ENCODE data around the gene OTUD7B.

OTUD7B gene

DNA sequence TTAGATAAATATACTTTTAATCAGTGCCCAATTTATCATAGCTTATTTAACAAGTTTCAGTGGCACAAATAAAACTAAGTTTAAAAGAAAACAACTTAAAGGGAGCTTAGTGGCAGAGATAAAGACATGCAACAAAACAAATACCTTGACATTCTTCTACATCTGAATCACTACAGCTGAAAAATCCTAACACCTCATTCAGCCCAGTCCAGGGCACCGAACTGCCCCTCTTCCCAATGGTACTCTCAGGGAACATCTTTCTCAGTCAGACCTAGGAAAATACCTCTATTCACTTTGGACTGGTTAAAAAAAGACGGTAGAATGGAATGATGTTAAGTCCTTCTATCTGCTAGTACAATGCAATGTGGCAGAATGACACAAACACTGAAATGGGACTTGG, 8.3 kb downstream of the OTUD7B start:
- Histone ChIP-seq H3K4me3 (replicated peaks; ENCODE audit: low read depth, low read length) (no peak overlapping the region), H3K27me3 (replicated peaks; ENCODE audit: control insufficient read depth, insufficient read depth, low read length) (no peaks in the 10 kb centered on the region), H3K36me3 (ENCODE audit: control insufficient read depth, insufficient read depth, low read length) (no peaks in the 10 kb centered on the region; the same call in 1 of the 2 replicates)
- TF ChIP-seq, protein P1, sequence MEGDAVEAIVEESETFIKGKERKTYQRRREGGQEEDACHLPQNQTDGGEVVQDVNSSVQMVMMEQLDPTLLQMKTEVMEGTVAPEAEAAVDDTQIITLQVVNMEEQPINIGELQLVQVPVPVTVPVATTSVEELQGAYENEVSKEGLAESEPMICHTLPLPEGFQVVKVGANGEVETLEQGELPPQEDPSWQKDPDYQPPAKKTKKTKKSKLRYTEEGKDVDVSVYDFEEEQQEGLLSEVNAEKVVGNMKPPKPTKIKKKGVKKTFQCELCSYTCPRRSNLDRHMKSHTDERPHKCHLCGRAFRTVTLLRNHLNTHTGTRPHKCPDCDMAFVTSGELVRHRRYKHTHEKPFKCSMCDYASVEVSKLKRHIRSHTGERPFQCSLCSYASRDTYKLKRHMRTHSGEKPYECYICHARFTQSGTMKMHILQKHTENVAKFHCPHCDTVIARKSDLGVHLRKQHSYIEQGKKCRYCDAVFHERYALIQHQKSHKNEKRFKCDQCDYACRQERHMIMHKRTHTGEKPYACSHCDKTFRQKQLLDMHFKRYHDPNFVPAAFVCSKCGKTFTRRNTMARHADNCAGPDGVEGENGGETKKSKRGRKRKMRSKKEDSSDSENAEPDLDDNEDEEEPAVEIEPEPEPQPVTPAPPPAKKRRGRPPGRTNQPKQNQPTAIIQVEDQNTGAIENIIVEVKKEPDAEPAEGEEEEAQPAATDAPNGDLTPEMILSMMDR (IDR thresholded peaks at IDR 0.05; ENCODE audit: insufficient read depth, low read length, poor library complexity, severe bottlenecking): no peak
- no peak for DNase-seq (ENCODE audit: extremely low read depth, insufficient read length)

DNA sequence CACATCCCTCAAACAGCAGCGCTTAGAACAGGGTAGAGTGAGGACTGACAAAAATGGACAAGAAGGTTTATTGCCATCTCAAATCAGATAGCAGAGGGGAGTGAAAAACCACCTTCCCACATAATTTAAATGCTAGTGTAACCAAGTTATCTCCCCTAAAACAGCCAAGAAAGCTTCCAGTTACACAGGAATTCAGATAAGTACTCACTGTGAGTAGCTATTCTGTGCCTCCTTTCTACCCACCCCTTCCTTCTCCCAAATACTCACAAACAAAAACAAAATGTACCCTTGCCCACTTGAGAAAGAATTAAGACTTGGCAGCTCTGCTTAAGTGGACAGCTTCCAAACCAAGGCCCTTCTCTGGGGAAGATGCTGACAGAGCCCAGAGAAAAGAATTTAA, 9.1 kb downstream of the OTUD7B start:
- no peak overlapping the region for H3K4me3 ChIP-seq (replicated peaks; ENCODE audit: low read depth, low read length)
- H3K36me3 ChIP-seq (ENCODE audit: control insufficient read depth, insufficient read depth, low read length): no peaks in the 10 kb centered on the region; the same call in 1 of the 2 replicates
- no peaks in the 10 kb centered on the region for H3K27me3 ChIP-seq (replicated peaks; ENCODE audit: control insufficient read depth, insufficient read depth, low read length)
- DNase-seq (ENCODE audit: extremely low read depth, insufficient read length): no peak
- TF ChIP-seq, protein P1 (IDR thresholded peaks at IDR 0.05; ENCODE audit: insufficient read depth, low read length, poor library complexity, severe bottlenecking): no peak

- DNase-seq (ENCODE audit: extremely low read depth, insufficient read length): peak; percentile 89
- H3K36me3 ChIP-seq (ENCODE audit: control insufficient read depth, insufficient read depth, low read length): no peaks in the 10 kb centered on the region
- peak overlapping the region; percentile 37 for H3K4me3 ChIP-seq (replicated peaks; ENCODE audit: low read depth, low read length)
- no peaks in the 10 kb centered on the region for H3K27me3 ChIP-seq (replicated peaks; ENCODE audit: control insufficient read depth, insufficient read depth, low read length)
- TF ChIP-seq, protein P1 (IDR thresholded peaks at IDR 0.05; ENCODE audit: insufficient read depth, low read length, poor library complexity, severe bottlenecking): no peak
These were observed 12.8 kb downstream of the OTUD7B start for GRCh38 chr1:149997585-149998262.

GRCh38 chr1:149995927-149996326, 14.6 kb downstream of the OTUD7B start:
- Histone ChIP-seq H3K4me3 (replicated peaks; ENCODE audit: low read depth, low read length) (0 out of 2 replicates have a peak overlapping the region, but pooled peaks have one; percentile 3), H3K27me3 (replicated peaks; ENCODE audit: control insufficient read depth, insufficient read depth, low read length) (no peaks in the 10 kb centered on the region), H3K36me3 (ENCODE audit: control insufficient read depth, insufficient read depth, low read length) (no peaks in the 10 kb centered on the region)
- DNase-seq (ENCODE audit: extremely low read depth, insufficient read length): peak; percentile 29
- TF ChIP-seq, protein P1 (IDR thresholded peaks at IDR 0.05; ENCODE audit: insufficient read depth, low read length, poor library complexity, severe bottlenecking): no peak

DNA sequence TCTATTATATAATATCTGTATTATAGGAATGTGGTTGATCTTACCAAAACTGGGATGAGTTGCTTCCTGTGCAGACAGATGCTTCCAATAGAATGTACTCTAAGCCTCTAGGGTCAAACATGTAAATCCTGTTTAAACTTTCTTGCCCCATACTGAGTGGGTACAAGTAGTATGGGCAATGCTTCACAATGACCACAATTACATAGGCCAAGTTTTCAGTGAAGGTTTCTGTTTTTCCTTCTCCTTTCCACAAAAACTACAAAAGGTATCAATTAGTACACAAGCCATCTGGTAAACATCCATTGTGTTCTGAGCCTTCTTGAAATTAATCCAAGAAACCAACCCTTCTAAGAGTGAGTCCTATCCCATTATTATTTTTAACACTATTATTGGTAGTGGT, 16.8 kb downstream of the OTUD7B start:
- TF ChIP-seq, protein P1 (IDR thresholded peaks at IDR 0.05; ENCODE audit: insufficient read depth, low read length, poor library complexity, severe bottlenecking): no peak
- no peak for DNase-seq (ENCODE audit: extremely low read depth, insufficient read length)
- H3K4me3 ChIP-seq (replicated peaks; ENCODE audit: low read depth, low read length): no peak overlapping the region
- no peaks in the 10 kb centered on the region for H3K27me3 ChIP-seq (replicated peaks; ENCODE audit: control insufficient read depth, insufficient read depth, low read length)
- no peaks in the 10 kb centered on the region for H3K36me3 ChIP-seq (ENCODE audit: control insufficient read depth, insufficient read depth, low read length)

All from GM06990 (cell line).